H9 (cell line): Measurements from ENCODE around the gene AFMID. TPM values are rescaled to one million over a fixed set of nuclear protein-coding genes. Genes with fewer than 3 reads are reported as not detected.

Experiments used
- DNase-seq: peaks from one replicate; pipeline ENCODE4 v3.0.0-alpha.2; 2017
- H2AFZ ChIP-seq: one replicate; pipeline ENCODE4 v1.6.1; 2013; ENCODE audit warnings: mild to moderate bottlenecking, low read length, control low read depth, moderate library complexity
- H2AK5ac ChIP-seq: 2 replicates; pipeline ENCODE4 v1.6.1; 2013; ENCODE audit warnings: low read length, control low read depth, mixed read lengths; ENCODE audit not compliant: insufficient read length
- H2BK120ac ChIP-seq: one replicate; pipeline ENCODE4 v1.6.1; 2013; ENCODE audit warnings: low read depth, mild to moderate bottlenecking, low read length, control low read depth, inconsistent platforms; ENCODE audit not compliant: poor library complexity, severe bottlenecking
- H2BK12ac ChIP-seq: 2 replicates; pipeline ENCODE4 v1.6.1; 2013; ENCODE audit warnings: low read length, control low read depth, mixed read lengths, low read depth; ENCODE audit not compliant: insufficient read length
- H2BK15ac ChIP-seq: 2 replicates; pipeline ENCODE4 v1.6.1; 2013; ENCODE audit warnings: low read depth, low read length, control low read depth
- H2BK20ac ChIP-seq: one replicate; pipeline ENCODE4 v1.6.1; 2013; ENCODE audit warnings: low read depth, mild to moderate bottlenecking, low read length, control low read depth, inconsistent platforms; ENCODE audit not compliant: poor library complexity, severe bottlenecking
- H2BK5ac ChIP-seq: 2 replicates; pipeline ENCODE4 v1.6.1; 2013; ENCODE audit warnings: low read length, control low read depth, mixed read lengths; ENCODE audit not compliant: insufficient read length
- H3K14ac ChIP-seq: 2 replicates; pipeline ENCODE4 v1.6.1; 2013; ENCODE audit warnings: low read length, control low read depth; ENCODE audit not compliant: insufficient read depth
- H3K18ac ChIP-seq: 2 replicates; pipeline ENCODE4 v1.6.1; 2013; ENCODE audit warnings: low read depth, mild to moderate bottlenecking, mixed read lengths, low read length, control low read depth; ENCODE audit not compliant: insufficient read length
- H3K23ac ChIP-seq: 2 replicates; pipeline ENCODE4 v1.6.1; 2013; ENCODE audit warnings: low read length, control low read depth, mixed read lengths, low read depth; ENCODE audit not compliant: insufficient read length
- H3K23me2 ChIP-seq: 2 replicates; pipeline ENCODE4 v1.6.1; 2013; ENCODE audit warnings: low read depth, mild to moderate bottlenecking, mixed read lengths, low read length, control low read depth; ENCODE audit not compliant: insufficient read length, poor library complexity, severe bottlenecking
- H3K27ac ChIP-seq: 2 replicates; pipeline ENCODE4 v1.5.1; 2013; ENCODE audit warnings: low read length, control low read depth, mixed read lengths, low read depth; ENCODE audit not compliant: insufficient read length
- H3K27me3 ChIP-seq: 2 replicates; pipeline ENCODE4 v1.6.1; 2013; ENCODE audit warnings: low read length, control low read depth, inconsistent platforms; ENCODE audit not compliant: insufficient read depth
- H3K4ac ChIP-seq: 2 replicates; pipeline ENCODE4 v1.6.1; 2013; ENCODE audit warnings: low read depth, mild to moderate bottlenecking, control low read depth, inconsistent platforms, low read length, moderate library complexity
- H3K4me1 ChIP-seq: 2 replicates; pipeline ENCODE4 v1.6.1; 2013; ENCODE audit warnings: low read length, control low read depth, inconsistent platforms; ENCODE audit not compliant: insufficient read depth
- H3K4me2 ChIP-seq: 2 replicates; pipeline ENCODE4 v1.6.1; 2013; ENCODE audit warnings: low read length, control low read depth, mixed read lengths; ENCODE audit not compliant: insufficient read length, insufficient read depth
- H3K56ac ChIP-seq: 2 replicates; pipeline ENCODE4 v1.6.1; 2013; ENCODE audit warnings: low read depth, mild to moderate bottlenecking, mixed read lengths, low read length, control low read depth; ENCODE audit not compliant: insufficient read length
- H3K79me1 ChIP-seq: 2 replicates; pipeline ENCODE4 v1.6.1; 2013; ENCODE audit warnings: low read depth, mild to moderate bottlenecking, moderate library complexity, low read length, control low read depth, inconsistent platforms; ENCODE audit not compliant: insufficient read depth, poor library complexity, severe bottlenecking
- H3K79me2 ChIP-seq: 2 replicates; pipeline ENCODE4 v1.6.1; 2013; ENCODE audit warnings: low read length, control low read depth, inconsistent platforms; ENCODE audit not compliant: insufficient read depth
- H3K9ac ChIP-seq: 2 replicates; pipeline ENCODE4 v1.6.1; 2013; ENCODE audit warnings: low read length, control low read depth, mixed read lengths; ENCODE audit not compliant: insufficient read length; ENCODE audit errors: extremely low read depth
- H3K9me3 ChIP-seq: one replicate; pipeline ENCODE4 v1.6.1; 2013; ENCODE audit warnings: low read depth, low read length, inconsistent platforms; ENCODE audit not compliant: control insufficient read depth
- H3T11ph ChIP-seq: one replicate; pipeline ENCODE4 v1.6.1; 2013; ENCODE audit warnings: mild to moderate bottlenecking, low read length, control low read depth, inconsistent platforms
- H4K20me1 ChIP-seq: one replicate; pipeline ENCODE4 v1.6.1; 2013; ENCODE audit not compliant: control insufficient read depth, insufficient read length, insufficient read depth
- H4K5ac ChIP-seq: 2 replicates; pipeline ENCODE4 v1.6.1; 2013; ENCODE audit warnings: low read depth, mild to moderate bottlenecking, mixed read lengths, low read length, control low read depth; ENCODE audit not compliant: insufficient read length
- H4K8ac ChIP-seq: replicated peaks from 2 replicates; pipeline ENCODE4 v1.6.1; 2013; ENCODE audit warnings: low read length, control low read depth, mixed read lengths, low read depth; ENCODE audit not compliant: insufficient read length
- H4K91ac ChIP-seq: 2 replicates; pipeline ENCODE4 v1.6.1; 2013; ENCODE audit warnings: low read depth, mild to moderate bottlenecking, moderate library complexity, mixed read lengths, low read length, control low read depth; ENCODE audit not compliant: insufficient read length
- H3K27ac Mint-ChIP-seq, 3 experiments: 2 replicates in 2 of 3; 3 replicates in 1 of 3; pipeline ENCODE4 v1.8.0; 2020 to 2021; ENCODE audit warnings: mixed read lengths in 3 of 3, mild to moderate bottlenecking in 1 of 3, moderate library complexity in 1 of 3
- H3K27me3 Mint-ChIP-seq: 2 replicates; pipeline ENCODE4 v1.8.0; 2021; ENCODE audit warnings: low read depth, mild to moderate bottlenecking, moderate library complexity, mixed read lengths
- H3K36me3 Mint-ChIP-seq, 3 experiments: 2 replicates in 2 of 3; 3 replicates in 1 of 3; pipeline ENCODE4 v1.8.0; 2020 to 2021; ENCODE audit warnings: low read depth in 3 of 3, mixed read lengths in 3 of 3; ENCODE audit not compliant: insufficient read depth in 1 of 3
- H3K4me1 Mint-ChIP-seq, 2 experiments: 2 replicates each; pipeline ENCODE4 v1.8.0; 2020; ENCODE audit warnings: mixed read lengths in 2 of 2
- H3K4me3 Mint-ChIP-seq, 2 experiments: 2 replicates in 1 of 2; 3 replicates in 1 of 2; pipeline ENCODE4 v1.8.0; 2020 to 2021; ENCODE audit warnings: mild to moderate bottlenecking in 2 of 2, mixed read lengths in 2 of 2, moderate library complexity in 1 of 2
- H3K9me3 Mint-ChIP-seq, 2 experiments: 2 replicates in 1 of 2; 3 replicates in 1 of 2; pipeline ENCODE4 v1.8.0; 2020; ENCODE audit warnings: mild to moderate bottlenecking in 2 of 2, mixed read lengths in 2 of 2, moderate library complexity in 1 of 2
- CTCF ChIP-seq: fragments of 200-600 bp; sonication (generic); conservative IDR thresholded peaks from 3 replicates; pipeline ENCODE4 v1.8.0; 2021; ENCODE audit warnings: antibody characterized with exemption, mild to moderate bottlenecking
- WGBS: extraction: QIAGEN DNeasy Blood & Tissue Kit; methylation state at CpG from one replicate; pipeline ENCODE4 v1.1.7; 2013; ENCODE audit warnings: missing lambda C conversion rate, low lambda C conversion rate, mixed read lengths; ENCODE audit not compliant: insufficient read length; ENCODE audit errors: extremely low coverage; 5-methylcytosine and 5-hydroxymethylcytosine counted together
- total RNA-seq: library from RNA; stranded (reverse); gene quantifications from 2 replicates; pipeline ENCODE4 v1.2.1, GENCODE V29; 2021

AFMID gene
- total RNA-seq, 1 experiment from 2014 or later: 64.1 TPM

GRCh38 chr17:78228176-78228575 is 41.0 kb downstream of the AFMID start:
- no peak overlapping the region for H2AK5ac ChIP-seq
- H3K79me2 ChIP-seq: no peaks in the 10 kb centered on the region
- H3K4me2 ChIP-seq: no peak overlapping the region
- no CpG with 5 or more reads among the region's 4 CpGs for WGBS
- peaks cover 6% of the 10 kb centered on the region; the same call in 1 of the 2 replicates for H3K27me3 ChIP-seq
- no peak overlapping the region for H2BK5ac ChIP-seq
- no peak overlapping the region for H2BK15ac ChIP-seq
- H4K91ac ChIP-seq: no peak overlapping the region
- no peaks in the 10 kb centered on the region; a peak in 1 of 5 replicates for H3K9me3 Mint-ChIP-seq
- H3K36me3 Mint-ChIP-seq: peaks cover 14 to 19% (median 19%) of the 10 kb centered on the region in 3 experiments; a peak in 6 of 7 replicates
- H4K20me1 ChIP-seq: no peaks in the 10 kb centered on the region
- no peak overlapping the region for H3T11ph ChIP-seq
- H3K9ac ChIP-seq: no peak overlapping the region
- no peak overlapping the region for H3K4me3 Mint-ChIP-seq
- H3K56ac ChIP-seq: no peak overlapping the region
- H3K79me1 ChIP-seq: no peaks in the 10 kb centered on the region
- peaks cover 0 to 15% of the 10 kb centered on the region in 2 experiments; a peak in 2 of 4 replicates for H3K4me1 Mint-ChIP-seq
- H3K23ac ChIP-seq: no peak overlapping the region
- H3K4ac ChIP-seq: no peak overlapping the region
- H3K14ac ChIP-seq: no peak overlapping the region
- no peak overlapping the region for H3K27ac Mint-ChIP-seq
- H2BK12ac ChIP-seq: no peak overlapping the region
- H2BK20ac ChIP-seq: no peak overlapping the region
- no peak overlapping the region for H2BK120ac ChIP-seq
- H4K8ac ChIP-seq: no peak overlapping the region
- H3K27me3 Mint-ChIP-seq: peaks cover 42% of the 10 kb centered on the region
- no peak for TF ChIP-seq CTCF
- no peak overlapping the region for H2AFZ ChIP-seq
- no peaks in the 10 kb centered on the region for H3K4me1 ChIP-seq
- DNase-seq: no peak
- no peaks in the 10 kb centered on the region for H3K23me2 ChIP-seq
- no peak overlapping the region for H3K27ac ChIP-seq
- H4K5ac ChIP-seq: no peak overlapping the region
- H3K18ac ChIP-seq: no peak overlapping the region
- H3K9me3 ChIP-seq: no peaks in the 10 kb centered on the region
